Measurements from ENCODE around the gene NCOA3. TPM values are rescaled to one million over a fixed set of nuclear protein-coding genes. Genes with fewer than 3 reads are reported as not detected.

NCOA3 gene
- total RNA-seq, 1 experiment from 2014 or later, result 60.3 TPM

GRCh38 chr20:47535088-47535487 lies 33.4 kb downstream of the NCOA3 start:
- H3K9me3 Mint-ChIP-seq (ENCODE audit: low read depth, unreplicated experiment), result no peaks in the 10 kb centered on the region
- intact Hi-C loops (cut with micrococcal nuclease; ENCODE audit: unreplicated experiment), result no loop called here
- H3K4me3 Mint-ChIP-seq (ENCODE audit: low read depth, unreplicated experiment), result no peak overlapping the region
- BruUV-seq (replicated peaks), result no TSS peak
- CTCF ChIA-PET, result interaction anchor here (1.6 kb wide), 1 partner anchor 86 kb away, joined by 5 read pairs; no protein-coding TSS in a partner anchor
- H3K36me3 Mint-ChIP-seq (ENCODE audit: insufficient read depth, unreplicated experiment), result peaks cover 20% of the 10 kb centered on the region
- H3K4me1 Mint-ChIP-seq (ENCODE audit: low read depth, unreplicated experiment), result peaks cover 18% of the 10 kb centered on the region
- no peak for TF ChIP-seq CTCF (IDR thresholded peaks at IDR 0.05; ENCODE audit: unreplicated experiment)
- no peak for DNase-seq
- no peak overlapping the region for H3K27ac Mint-ChIP-seq (ENCODE audit: unreplicated experiment)
- H3K27me3 Mint-ChIP-seq (ENCODE audit: unreplicated experiment), result no peaks in the 10 kb centered on the region

- no TSS peak for BruUV-seq (replicated peaks)
- peaks cover 27% of the 10 kb centered on the region for H3K4me1 Mint-ChIP-seq (ENCODE audit: low read depth, unreplicated experiment)
- no peaks in the 10 kb centered on the region for H3K9me3 Mint-ChIP-seq (ENCODE audit: low read depth, unreplicated experiment)
- no peaks in the 10 kb centered on the region for H3K27me3 Mint-ChIP-seq (ENCODE audit: unreplicated experiment)
- no peak overlapping the region for H3K27ac Mint-ChIP-seq (ENCODE audit: unreplicated experiment)
- no peak for TF ChIP-seq CTCF (IDR thresholded peaks at IDR 0.05; ENCODE audit: unreplicated experiment)
- CTCF ChIA-PET, result interaction anchor here (1.6 kb wide), 1 partner anchor 85 kb away, joined by 5 read pairs; no protein-coding TSS in a partner anchor
- DNase-seq, result no peak
- H3K36me3 Mint-ChIP-seq (ENCODE audit: insufficient read depth, unreplicated experiment), result peaks cover 27% of the 10 kb centered on the region
- intact Hi-C loops (cut with micrococcal nuclease; ENCODE audit: unreplicated experiment), result no loop called here
- H3K4me3 Mint-ChIP-seq (ENCODE audit: low read depth, unreplicated experiment), result no peak overlapping the region
These were observed 34.3 kb downstream of the NCOA3 start for GRCh38 chr20:47535994-47536393.

- Mint-ChIP-seq H3K4me1 (ENCODE audit: low read depth, unreplicated experiment) (peaks cover 51% of the 10 kb centered on the region), H3K27me3 (ENCODE audit: unreplicated experiment) (no peaks in the 10 kb centered on the region), H3K27ac (ENCODE audit: unreplicated experiment) (peak overlapping the region; percentile 74), H3K36me3 (ENCODE audit: insufficient read depth, unreplicated experiment) (peaks cover 25% of the 10 kb centered on the region), H3K4me3 (ENCODE audit: low read depth, unreplicated experiment) (no peak overlapping the region), H3K9me3 (ENCODE audit: low read depth, unreplicated experiment) (no peaks in the 10 kb centered on the region)
- no peak for TF ChIP-seq CTCF (IDR thresholded peaks at IDR 0.05; ENCODE audit: unreplicated experiment)
- peak; percentile 19 for DNase-seq
- intact Hi-C loops (cut with micrococcal nuclease; ENCODE audit: unreplicated experiment), result no loop called here
- CTCF ChIA-PET, result interaction anchor here (1.0 to 1.2 kb wide), 2 partner anchors 12 to 47 kb away, joined by 3 read pairs; no protein-coding TSS in a partner anchor
- no TSS peak for BruUV-seq (replicated peaks)
These were observed 39.0 kb downstream of the NCOA3 start for GRCh38 chr20:47540443-47541354.

GRCh38 chr20:47541355-47541922 lies 39.8 kb downstream of the NCOA3 start:
- Mint-ChIP-seq H3K36me3 (ENCODE audit: insufficient read depth, unreplicated experiment) (peaks cover 20% of the 10 kb centered on the region), H3K9me3 (ENCODE audit: low read depth, unreplicated experiment) (no peaks in the 10 kb centered on the region), H3K27me3 (ENCODE audit: unreplicated experiment) (no peaks in the 10 kb centered on the region), H3K4me1 (ENCODE audit: low read depth, unreplicated experiment) (peaks cover 58% of the 10 kb centered on the region), H3K27ac (ENCODE audit: unreplicated experiment) (peak overlapping the region; percentile 74), H3K4me3 (ENCODE audit: low read depth, unreplicated experiment) (no peak overlapping the region)
- no peak for TF ChIP-seq CTCF (IDR thresholded peaks at IDR 0.05; ENCODE audit: unreplicated experiment)
- CTCF ChIA-PET, result interaction anchor here (1.0 kb wide), 1 partner anchor 109 kb away, joined by 6 read pairs; no protein-coding TSS in a partner anchor
- intact Hi-C loops (cut with micrococcal nuclease; ENCODE audit: unreplicated experiment), result no loop called here
- no peak for DNase-seq
- BruUV-seq (replicated peaks), result no TSS peak
